HCT116 (cell line): ENCODE data around the gene SLC6A13.

Experiments
- CTCF ChIP-seq, 3 experiments: fragments of 200-600 bp in 1 of 3; sonication (generic) in 1 of 3; IDR thresholded peaks in 2 of 3; conservative IDR thresholded peaks in 1 of 3; 2 replicates each; pipeline ENCODE4 v1.5.1; 2012 to 2017; ENCODE audit warnings: low read depth in 2 of 3, low read length in 2 of 3, antibody characterized with exemption in 1 of 3, borderline replicate concordance in 1 of 3, control low read depth in 1 of 3, mild to moderate bottlenecking in 1 of 3, mixed read lengths in 1 of 3, mixed run types in 1 of 3, moderate library complexity in 1 of 3; ENCODE audit not compliant: insufficient read depth in 1 of 3
- EZH2phosphoT487 ChIP-seq: fragments of 200-600 bp; IDR thresholded peaks from 2 replicates; pipeline ENCODE4 v1.6.1; 2018; ENCODE audit warnings: antibody characterized with exemption, borderline replicate concordance
- POLR2A ChIP-seq: IDR thresholded peaks from 2 replicates; pipeline ENCODE4 v1.7.0; 2011; ENCODE audit warnings: borderline replicate concordance; ENCODE audit not compliant: insufficient read depth, insufficient read length; ENCODE audit errors: extremely low read depth
- POLR2AphosphoS5 ChIP-seq: IDR thresholded peaks from 2 replicates; pipeline ENCODE4 v1.6.1; 2011; ENCODE audit warnings: mild to moderate bottlenecking, low read depth, low read length, moderate library complexity
- SP1 ChIP-seq: IDR thresholded peaks from 2 replicates; pipeline ENCODE4 v1.6.1; 2012; ENCODE audit warnings: low read depth
- TCF7L2 ChIP-seq: IDR thresholded peaks from 2 replicates; pipeline ENCODE4 v1.7.0; 2011; ENCODE audit warnings: borderline replicate concordance, inconsistent platforms; ENCODE audit not compliant: insufficient read depth, insufficient read length; ENCODE audit errors: extremely low read depth
- YY1 ChIP-seq: IDR thresholded peaks from 2 replicates; pipeline ENCODE4 v1.6.1; 2011; ENCODE audit warnings: low read length, low read depth, moderate library complexity, mild to moderate bottlenecking; ENCODE audit not compliant: insufficient replicate concordance; ENCODE audit errors: extremely low read depth
- ZFX ChIP-seq: fragments of 450-650 bp; IDR thresholded peaks from 2 replicates; pipeline ENCODE4 v1.6.1; 2017

GRCh38 chr12:228846-229200, 33.8 kb downstream of the SLC6A13 start:
- TF ChIP-seq CTCF (IDR thresholded peaks at IDR 0.05 in 2 of 3, conservative IDR thresholded peaks at IDR 0.05 in 1 of 3; ENCODE audit: borderline replicate concordance in 1 of 3, insufficient read depth in 1 of 3, low read depth in 2 of 3, low read length in 2 of 3) (no peak), POLR2AphosphoS5 (no peak), EZH2phosphoT487 (no peak), YY1 (no peak), POLR2A (no peak), TCF7L2 (no peak), SP1 (no peak), ZFX (no peak)
